Mesendoderm (in vitro differentiated cells): ENCODE measurements around the gene FLCN.
A peak's percentile ranks its signal among the peaks of the same experiment; 100 is the strongest.

ENCODE experiments used
- DNase-seq: peaks from one replicate; pipeline ENCODE4 v3.0.0; 2013
- H2AK5ac ChIP-seq: 2 replicates; pipeline ENCODE4 v1.6.1; 2013; ENCODE audit warnings: low read length, inconsistent platforms
- H2BK120ac ChIP-seq: 2 replicates; pipeline ENCODE4 v1.6.1; 2013; ENCODE audit warnings: low read depth, mild to moderate bottlenecking, low read length, moderate library complexity, mixed read lengths
- H2BK15ac ChIP-seq: replicated peaks from 2 replicates; pipeline ENCODE4 v1.6.1; 2013; ENCODE audit warnings: low read depth, mild to moderate bottlenecking, moderate library complexity
- H2BK5ac ChIP-seq: 2 replicates; pipeline ENCODE4 v1.6.1; 2013; ENCODE audit warnings: low read length, inconsistent platforms
- H3K18ac ChIP-seq: 2 replicates; pipeline ENCODE4 v1.6.1; 2013; ENCODE audit warnings: mild to moderate bottlenecking, low read length, mixed read lengths
- H3K23ac ChIP-seq: one replicate; pipeline ENCODE4 v1.6.1; 2013; ENCODE audit warnings: low read length
- H3K27ac ChIP-seq: 2 replicates; pipeline ENCODE4 v1.5.1; 2013; ENCODE audit warnings: low read depth, mild to moderate bottlenecking, inconsistent platforms, low read length, moderate library complexity
- H3K27me3 ChIP-seq: 2 replicates; pipeline ENCODE4 v1.6.1; 2013; ENCODE audit warnings: low read length, control low read depth, mild to moderate bottlenecking, inconsistent platforms; ENCODE audit not compliant: insufficient read depth, poor library complexity
- H3K36me3 ChIP-seq: 2 replicates; pipeline ENCODE4 v1.6.1; 2013; ENCODE audit warnings: low read length, inconsistent platforms; ENCODE audit not compliant: control insufficient read depth, insufficient read depth
- H3K4ac ChIP-seq: one replicate; pipeline ENCODE4 v1.6.1; 2013; ENCODE audit warnings: low read depth, mild to moderate bottlenecking, low read length, moderate library complexity
- H3K4me1 ChIP-seq: 2 replicates; pipeline ENCODE4 v1.6.1; 2013; ENCODE audit warnings: low read depth, low read length, inconsistent platforms; ENCODE audit not compliant: control insufficient read depth
- H3K4me2 ChIP-seq: 2 replicates; pipeline ENCODE4 v1.6.1; 2013; ENCODE audit warnings: low read length
- H3K4me3 ChIP-seq: 2 replicates; pipeline ENCODE4 v1.5.1; 2013; ENCODE audit warnings: mild to moderate bottlenecking, low read length
- H3K56ac ChIP-seq: one replicate; pipeline ENCODE4 v1.6.1; 2013; ENCODE audit warnings: low read length
- H3K79me1 ChIP-seq: 2 replicates; pipeline ENCODE4 v1.6.1; 2013; ENCODE audit warnings: low read length, inconsistent platforms
- H3K79me2 ChIP-seq: 2 replicates; pipeline ENCODE4 v1.6.1; 2013; ENCODE audit warnings: mild to moderate bottlenecking, low read length; ENCODE audit not compliant: control insufficient read depth, insufficient read depth
- H3K9ac ChIP-seq: 2 replicates; pipeline ENCODE4 v1.6.1; 2013; ENCODE audit warnings: low read length, inconsistent platforms
- H4K5ac ChIP-seq: one replicate; pipeline ENCODE4 v1.6.1; 2013; ENCODE audit warnings: low read length
- H4K8ac ChIP-seq: one replicate; pipeline ENCODE4 v1.6.1; 2013; ENCODE audit warnings: low read depth, mild to moderate bottlenecking, control low read depth, low read length, moderate library complexity
- WGBS: extraction: QIAGEN DNeasy Blood & Tissue Kit; methylation state at CpG from one replicate; pipeline ENCODE4 v1.1.7; 2013; ENCODE audit warnings: low lambda C conversion rate, missing lambda C conversion rate; ENCODE audit not compliant: insufficient coverage; ENCODE audit errors: extremely low coverage; 5-methylcytosine and 5-hydroxymethylcytosine counted together

Gene FLCN

GRCh38 chr17:17204041-17204591, 32.9 kb downstream of the FLCN start:
- Histone ChIP-seq H3K27me3 (no peaks in the 10 kb centered on the region), H3K23ac (no peak overlapping the region), H3K4me2 (no peak overlapping the region), H2AK5ac (no peak overlapping the region), H3K79me1 (no peaks in the 10 kb centered on the region), H3K18ac (no peak overlapping the region), H3K27ac (no peak overlapping the region), H4K5ac (no peak overlapping the region), H3K36me3 (no peaks in the 10 kb centered on the region), H2BK5ac (no peak overlapping the region), H4K8ac (no peak overlapping the region), H3K4ac (no peak overlapping the region), H3K4me3 (no peak overlapping the region), H3K79me2 (no peaks in the 10 kb centered on the region), H3K4me1 (no peaks in the 10 kb centered on the region), H2BK120ac (no peak overlapping the region), H3K56ac (no peak overlapping the region), H3K9ac (no peak overlapping the region), H2BK15ac (no peak overlapping the region)
- no CpG with 5 or more reads among the region's 15 CpGs for WGBS
- DNase-seq: no peak

GRCh38 chr17:17203173-17203730, 33.7 kb downstream of the FLCN start:
- H3K4ac ChIP-seq: no peak overlapping the region
- H3K79me1 ChIP-seq: no peaks in the 10 kb centered on the region
- no peaks in the 10 kb centered on the region for H3K4me1 ChIP-seq
- H2BK120ac ChIP-seq: no peak overlapping the region
- WGBS: no CpG with 5 or more reads among the region's 15 CpGs
- no peak overlapping the region for H4K5ac ChIP-seq
- H3K9ac ChIP-seq: no peak overlapping the region
- no peak overlapping the region for H3K27ac ChIP-seq
- H3K56ac ChIP-seq: no peak overlapping the region
- H2BK15ac ChIP-seq: no peak overlapping the region
- no peak overlapping the region for H2AK5ac ChIP-seq
- no peaks in the 10 kb centered on the region for H3K36me3 ChIP-seq
- no peak for DNase-seq
- H4K8ac ChIP-seq: no peak overlapping the region
- H3K27me3 ChIP-seq: no peaks in the 10 kb centered on the region
- no peak overlapping the region for H3K18ac ChIP-seq
- peak overlapping the region; percentile 45 for H3K23ac ChIP-seq
- no peak overlapping the region for H3K4me2 ChIP-seq
- H3K4me3 ChIP-seq: no peak overlapping the region
- no peaks in the 10 kb centered on the region for H3K79me2 ChIP-seq
- no peak overlapping the region for H2BK5ac ChIP-seq

GRCh38 chr17:17201907-17202306, 35.1 kb downstream of the FLCN start:
- H4K8ac ChIP-seq: no peak overlapping the region
- H3K18ac ChIP-seq: no peak overlapping the region
- no peak overlapping the region for H3K4me3 ChIP-seq
- H3K4me2 ChIP-seq: no peak overlapping the region
- no CpG with 5 or more reads among the region's 8 CpGs for WGBS
- H3K27ac ChIP-seq: no peak overlapping the region
- no peak overlapping the region for H2AK5ac ChIP-seq
- H4K5ac ChIP-seq: no peak overlapping the region
- no peak overlapping the region for H3K9ac ChIP-seq
- H3K4ac ChIP-seq: no peak overlapping the region
- H3K4me1 ChIP-seq: no peaks in the 10 kb centered on the region
- no peaks in the 10 kb centered on the region for H3K36me3 ChIP-seq
- H3K56ac ChIP-seq: no peak overlapping the region
- DNase-seq: no peak
- no peak overlapping the region for H3K23ac ChIP-seq
- H3K27me3 ChIP-seq: no peaks in the 10 kb centered on the region
- no peak overlapping the region for H2BK15ac ChIP-seq
- H2BK5ac ChIP-seq: no peak overlapping the region
- H3K79me2 ChIP-seq: no peaks in the 10 kb centered on the region
- H3K79me1 ChIP-seq: no peaks in the 10 kb centered on the region
- no peak overlapping the region for H2BK120ac ChIP-seq

- DNase-seq: no peak
- Histone ChIP-seq H4K8ac (no peak overlapping the region), H3K56ac (no peak overlapping the region), H3K27ac (no peak overlapping the region), H3K4me2 (no peak overlapping the region), H3K23ac (no peak overlapping the region), H2BK15ac (no peak overlapping the region), H3K79me1 (no peaks in the 10 kb centered on the region), H3K27me3 (no peaks in the 10 kb centered on the region), H2BK5ac (no peak overlapping the region), H3K36me3 (no peaks in the 10 kb centered on the region), H3K18ac (no peak overlapping the region), H3K4me3 (no peak overlapping the region), H3K4me1 (no peaks in the 10 kb centered on the region), H2AK5ac (no peak overlapping the region), H3K79me2 (no peaks in the 10 kb centered on the region), H2BK120ac (no peak overlapping the region), H3K9ac (no peak overlapping the region), H3K4ac (no peak overlapping the region), H4K5ac (no peak overlapping the region)
- no CpG with 5 or more reads among the region's 10 CpGs for WGBS
These were observed 35.7 kb downstream of the FLCN start for GRCh38 chr17:17201271-17201670.

- Histone ChIP-seq H2BK5ac (no peak overlapping the region), H3K27me3 (no peaks in the 10 kb centered on the region), H3K79me1 (no peaks in the 10 kb centered on the region), H4K5ac (no peak overlapping the region), H3K18ac (no peak overlapping the region), H3K23ac (no peak overlapping the region), H3K79me2 (no peaks in the 10 kb centered on the region), H3K4me1 (no peaks in the 10 kb centered on the region), H2BK120ac (no peak overlapping the region), H3K27ac (no peak overlapping the region), H3K56ac (no peak overlapping the region), H3K4me3 (no peak overlapping the region), H2AK5ac (no peak overlapping the region), H3K36me3 (no peaks in the 10 kb centered on the region), H4K8ac (no peak overlapping the region), H3K9ac (no peak overlapping the region), H3K4ac (no peak overlapping the region), H3K4me2 (no peak overlapping the region), H2BK15ac (no peak overlapping the region)
- no CpG with 5 or more reads among the region's 5 CpGs for WGBS
- no peak for DNase-seq
These were observed 36.1 kb downstream of the FLCN start for GRCh38 chr17:17200831-17201230.

GRCh38 chr17:17200311-17200710, 36.7 kb downstream of the FLCN start:
- Histone ChIP-seq H3K23ac (no peak overlapping the region), H3K9ac (no peak overlapping the region), H3K27me3 (no peaks in the 10 kb centered on the region), H3K56ac (no peak overlapping the region), H3K4me3 (no peak overlapping the region), H3K79me1 (no peaks in the 10 kb centered on the region), H2AK5ac (no peak overlapping the region), H3K27ac (no peak overlapping the region), H4K8ac (no peak overlapping the region), H2BK120ac (no peak overlapping the region), H3K4me1 (no peaks in the 10 kb centered on the region), H3K36me3 (no peaks in the 10 kb centered on the region), H2BK5ac (no peak overlapping the region), H3K4me2 (no peak overlapping the region), H3K18ac (no peak overlapping the region), H4K5ac (no peak overlapping the region), H3K4ac (no peak overlapping the region), H2BK15ac (no peak overlapping the region), H3K79me2 (no peaks in the 10 kb centered on the region)
- no CpG with 5 or more reads among the region's 7 CpGs for WGBS
- no peak for DNase-seq
